IMR-90 (cell line): Measurements from ENCODE around the gene SLC12A7. TPM values are rescaled to one million over a fixed set of nuclear protein-coding genes. Genes with fewer than 3 reads are reported as not detected.

Experiments
- ATAC-seq: fragments of 200-7000 bp; cut with Tn5 transposase; 2 replicates; pipeline ENCODE4 v1.9.1; 2020; ENCODE audit warnings: low read depth, mild to moderate bottlenecking, moderate library complexity
- BruUV-seq: library from RNA; stranded (reverse); fragments of 400-500 nt; replicated peaks from 2 replicates; lab custom pipeline; 2021; lab: Mats Ljungman, UMichigan
- CTCF ChIA-PET: fragments of 300-600 bp; formaldehyde crosslinking; extraction: SDS; loops from one replicate; lab custom pipeline; 2021; ENCODE audit warnings: antibody characterized with exemption; lab: Yijun Ruan, JAX
- POLR2A ChIA-PET: fragments of 300-600 bp; sonication (Branson Sonifier 250); formaldehyde crosslinking; loops from one replicate; lab custom pipeline; 2022; ENCODE audit warnings: antibody characterized with exemption; ENCODE audit not compliant: unreplicated experiment; lab: Charles Lee
- DNase-seq: peaks from one replicate; pipeline ENCODE4 v3.0.0; 2013
- H2AFZ ChIP-seq: replicated peaks from 2 replicates; pipeline ENCODE3; 2013; ENCODE audit warnings: low read length, mild to moderate bottlenecking; ENCODE audit not compliant: poor library complexity
- H2AK5ac ChIP-seq: 2 replicates; pipeline ENCODE4 v1.6.1; 2013; ENCODE audit warnings: low read depth, low read length, inconsistent platforms
- H2AK9ac ChIP-seq: replicated peaks from 2 replicates; pipeline ENCODE3; 2013; ENCODE audit warnings: mild to moderate bottlenecking, low read depth, low read length, moderate library complexity; ENCODE audit not compliant: poor library complexity
- H2BK120ac ChIP-seq: 2 replicates; pipeline ENCODE4 v1.6.1; 2013; ENCODE audit warnings: low read depth, low read length, inconsistent platforms
- H2BK15ac ChIP-seq: 3 replicates; pipeline ENCODE4 v1.6.1; 2013; ENCODE audit warnings: low read depth, low read length, inconsistent platforms
- H2BK20ac ChIP-seq: 2 replicates; pipeline ENCODE4 v1.6.1; 2013; ENCODE audit warnings: low read depth, mild to moderate bottlenecking, inconsistent platforms, low read length, moderate library complexity
- H2BK5ac ChIP-seq: 2 replicates; pipeline ENCODE4 v1.6.1; 2013; ENCODE audit warnings: mild to moderate bottlenecking, low read depth, low read length, inconsistent platforms; ENCODE audit not compliant: poor library complexity, severe bottlenecking
- H3K14ac ChIP-seq: replicated peaks from 2 replicates; pipeline ENCODE4 v1.6.1; 2013; ENCODE audit warnings: low read depth, low read length, inconsistent platforms
- H3K18ac ChIP-seq: 2 replicates; pipeline ENCODE4 v1.6.1; 2013; ENCODE audit warnings: low read depth, low read length, control low read depth
- H3K23ac ChIP-seq: 2 replicates; pipeline ENCODE4 v1.6.1; 2013; ENCODE audit warnings: low read depth, low read length, inconsistent platforms
- H3K27ac ChIP-seq: 2 replicates; pipeline ENCODE4 v1.5.1; 2013; ENCODE audit warnings: mild to moderate bottlenecking, control low read depth, low read length; ENCODE audit not compliant: insufficient read depth
- H3K27me3 ChIP-seq: 2 replicates; pipeline ENCODE4 v1.6.1; 2013; ENCODE audit warnings: low read length; ENCODE audit not compliant: control insufficient read depth, insufficient read depth
- H3K36me3 ChIP-seq: 2 replicates; pipeline ENCODE4 v1.6.1; 2013; ENCODE audit warnings: low read length, mixed read lengths; ENCODE audit not compliant: control insufficient read depth, insufficient read depth
- H3K4ac ChIP-seq: 2 replicates; pipeline ENCODE4 v1.6.1; 2013; ENCODE audit warnings: low read depth, low read length, inconsistent platforms
- H3K4me1 ChIP-seq: 2 replicates; pipeline ENCODE4 v1.6.1; 2013; ENCODE audit warnings: low read length, mixed read lengths; ENCODE audit not compliant: control insufficient read depth, insufficient read depth
- H3K4me2 ChIP-seq: 2 replicates; pipeline ENCODE4 v1.6.1; 2013; ENCODE audit warnings: low read depth, mild to moderate bottlenecking, control low read depth, low read length, moderate library complexity
- H3K4me3 ChIP-seq: 2 replicates; pipeline ENCODE4 v1.5.1; 2013; ENCODE audit warnings: low read depth, mild to moderate bottlenecking, control low read depth, low read length, moderate library complexity; ENCODE audit not compliant: insufficient read depth
- H3K56ac ChIP-seq: 2 replicates; pipeline ENCODE4 v1.6.1; 2013; ENCODE audit warnings: low read length, inconsistent platforms; ENCODE audit not compliant: insufficient read depth; ENCODE audit errors: extremely low read depth
- H3K79me1 ChIP-seq, 2 experiments: 2 replicates each; pipeline ENCODE4 v1.6.1; 2013; ENCODE audit warnings: low read length in 2 of 2, inconsistent platforms in 1 of 2, low read depth in 1 of 2
- H3K9ac ChIP-seq: 2 replicates; pipeline ENCODE4 v1.6.1; 2013; ENCODE audit warnings: low read depth, low read length, control low read depth
- H3K9me1 ChIP-seq: 2 replicates; pipeline ENCODE4 v1.6.1; 2013; ENCODE audit warnings: low read length, inconsistent platforms; ENCODE audit not compliant: insufficient read depth
- H3K9me3 ChIP-seq: 2 replicates; pipeline ENCODE4 v1.6.1; 2013; ENCODE audit warnings: low read length; ENCODE audit not compliant: control insufficient read depth, insufficient read depth
- H4K20me1 ChIP-seq: 2 replicates; pipeline ENCODE4 v1.6.1; 2013; ENCODE audit warnings: low read length, inconsistent platforms; ENCODE audit not compliant: insufficient read depth
- H4K5ac ChIP-seq: 2 replicates; pipeline ENCODE4 v1.6.1; 2013; ENCODE audit warnings: mild to moderate bottlenecking, low read depth, low read length, control low read depth
- H4K8ac ChIP-seq, 2 experiments: 2 replicates each; pipeline ENCODE4 v1.6.1; 2013; ENCODE audit warnings: low read depth in 2 of 2, low read length in 2 of 2, control low read depth in 1 of 2, inconsistent platforms in 1 of 2
- H4K91ac ChIP-seq: 2 replicates; pipeline ENCODE4 v1.6.1; 2013; ENCODE audit warnings: low read depth, low read length, inconsistent platforms; ENCODE audit not compliant: insufficient read depth
- BHLHE40 ChIP-seq: fragments of 150-350 bp; IDR thresholded peaks from 2 replicates; pipeline ENCODE4 v1.6.1; 2016; ENCODE audit warnings: mild to moderate bottlenecking, low read depth, low read length
- CEBPB ChIP-seq: IDR thresholded peaks from 2 replicates; pipeline ENCODE4 v1.6.1; 2012; ENCODE audit warnings: low read depth, low read length, improper control_type of control experiment
- CHD1 ChIP-seq: IDR thresholded peaks from 2 replicates; pipeline ENCODE4 v1.6.1; 2012; ENCODE audit warnings: low read depth, low read length, improper control_type of control experiment
- FOS ChIP-seq: fragments of 150-350 bp; IDR thresholded peaks from 2 replicates; pipeline ENCODE4 v1.6.1; 2016; ENCODE audit warnings: low read depth, low read length
- MAFK ChIP-seq: IDR thresholded peaks from 2 replicates; pipeline ENCODE4 v1.6.1; 2012; ENCODE audit warnings: low read depth, low read length, improper control_type of control experiment
- MAZ ChIP-seq: IDR thresholded peaks from 2 replicates; pipeline ENCODE4 v1.6.1; 2012; ENCODE audit warnings: low read depth, mild to moderate bottlenecking, low read length, improper control_type of control experiment, moderate library complexity, borderline replicate concordance
- MXI1 ChIP-seq: IDR thresholded peaks from 2 replicates; pipeline ENCODE4 v1.6.1; 2012; ENCODE audit warnings: low read depth, mild to moderate bottlenecking, low read length, moderate library complexity, borderline replicate concordance
- NFE2L2 ChIP-seq: fragments of 150-350 bp; IDR thresholded peaks from 2 replicates; pipeline ENCODE4 v1.6.1; 2016; ENCODE audit warnings: low read depth, mild to moderate bottlenecking, low read length
- POLR2A ChIP-seq: IDR thresholded peaks from 2 replicates; pipeline ENCODE4 v1.6.1; 2012; ENCODE audit warnings: mild to moderate bottlenecking, low read depth, low read length
- RAD21 ChIP-seq: IDR thresholded peaks from 2 replicates; pipeline ENCODE4 v1.6.1; 2012; ENCODE audit warnings: low read length, improper control_type of control experiment
- RCOR1 ChIP-seq: IDR thresholded peaks from 2 replicates; pipeline ENCODE4 v1.6.1; 2012; ENCODE audit warnings: mild to moderate bottlenecking, low read length, improper control_type of control experiment; ENCODE audit not compliant: insufficient replicate concordance
- RFX5 ChIP-seq: IDR thresholded peaks from 2 replicates; pipeline ENCODE4 v1.8.0; 2012; ENCODE audit warnings: low read depth, mild to moderate bottlenecking, low read length, moderate library complexity
- SMC3 ChIP-seq: fragments of 150-350 bp; IDR thresholded peaks from 2 replicates; pipeline ENCODE4 v1.6.1; 2016; ENCODE audit warnings: low read depth, mild to moderate bottlenecking, antibody characterized with exemption, low read length, moderate library complexity
- WGBS, 2 experiments: methylation state at CpG; one replicate each; pipeline versions ENCODE4 v1.1.5 to v1.1.7; 2013; ENCODE audit warnings: missing lambda C conversion rate in 2 of 2; ENCODE audit not compliant: insufficient read length in 1 of 2; ENCODE audit errors: extremely low coverage in 2 of 2; 5-methylcytosine and 5-hydroxymethylcytosine counted together
- dilution Hi-C: fragments of 300-500 bp; cut with HindIII; formaldehyde crosslinking; loops from one replicate; pipeline ENCODE4 v1.14.3; 2018; ENCODE audit warnings: low sequenced_read_pairs; ENCODE audit not compliant: unreplicated experiment
- in situ Hi-C: fragments of 300-500 bp; cut with MboI; formaldehyde crosslinking; loops from 3 replicates; pipeline ENCODE4 v1.14.3; 2019; ENCODE audit warnings: low sequenced_read_pairs, inconsistent platforms, mixed read lengths
- intact Hi-C: fragments of 100-400 bp; cut with micrococcal nuclease; formaldehyde crosslinking; loops from 2 replicates; pipeline ENCODE4 v1.10.0; 2022
- polyA plus RNA-seq, 3 experiments: library from polyadenylated mRNA; depleted of rRNA; stranded (reverse); fragments of >200 nt; gene quantifications; 2 replicates each; pipeline ENCODE4 v1.2.3, GENCODE V29; 2012; ENCODE audit warnings: low replicate concordance in 1 of 3
- total RNA-seq: library from RNA; depleted of rRNA; stranded (reverse); fragments of >200 nt; gene quantifications from 2 replicates; pipeline ENCODE4 v1.2.3, GENCODE V29; 2012
- TF ChIP-seq, protein P1 (sequence below): fragments of 150-350 bp; IDR thresholded peaks from 2 replicates; pipeline ENCODE4 v1.6.1; 2017; ENCODE audit warnings: mild to moderate bottlenecking, antibody characterized with exemption, low read length, low read depth
- TF ChIP-seq, protein P2 (sequence below): fragments of 150-350 bp; IDR thresholded peaks from 2 replicates; pipeline ENCODE4 v1.6.1; 2016; ENCODE audit warnings: low read depth, mild to moderate bottlenecking, low read length, moderate library complexity, borderline replicate concordance
- TF ChIP-seq, protein P3 (sequence below): conservative IDR thresholded peaks from 2 replicates; pipeline ENCODE4 v1.5.1; 2012; ENCODE audit warnings: mild to moderate bottlenecking, low read depth, low read length, improper control_type of control experiment

Gene SLC12A7
- total and polyA plus RNA-seq, 2 of the 4 experiments (the other 2 are of a cell fraction): 3.0 to 6.1 TPM

DNA sequence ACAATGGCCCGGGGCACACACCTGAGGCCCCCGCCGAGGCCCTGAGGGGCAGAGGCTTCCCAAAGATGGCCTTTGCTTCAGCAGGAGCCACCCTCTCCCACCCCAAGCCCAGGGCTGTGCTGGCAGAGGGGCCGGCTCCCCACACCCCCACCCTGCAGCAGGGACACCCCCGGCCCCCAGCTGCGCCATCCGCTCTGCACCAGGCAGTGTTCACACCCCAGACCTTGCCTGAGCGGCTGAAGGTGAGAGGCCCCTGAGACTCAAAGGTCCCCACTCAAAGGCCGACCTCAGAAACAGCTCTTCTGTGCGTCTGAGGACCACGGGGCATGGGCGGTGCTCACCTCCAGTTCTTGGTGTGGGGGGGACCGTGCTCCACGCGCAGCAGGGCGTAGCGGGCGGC is 37.6 kb downstream of the SLC12A7 start:
- Histone ChIP-seq H3K9ac (no peak overlapping the region), H4K5ac (no peak overlapping the region), H2AK9ac (no peak overlapping the region), H3K56ac (no peak overlapping the region), H3K18ac (no peak overlapping the region), H3K14ac (no peak overlapping the region), H3K27ac (no peak overlapping the region), H2BK15ac (no peak overlapping the region), H3K4ac (no peak overlapping the region), H3K4me1 (no peaks in the 10 kb centered on the region), H2BK120ac (no peak overlapping the region), H3K4me3 (no peak overlapping the region), H2AK5ac (no peak overlapping the region), H3K27me3 (no peaks in the 10 kb centered on the region), H3K23ac (no peak overlapping the region), H3K79me1 (no peaks in the 10 kb centered on the region), H2BK20ac (no peak overlapping the region), H2BK5ac (no peak overlapping the region), H4K91ac (no peak overlapping the region), H3K4me2 (no peak overlapping the region), H3K9me1 (no peaks in the 10 kb centered on the region; the same call in 1 of the 2 replicates), H4K8ac (no peak overlapping the region), H3K9me3 (no peaks in the 10 kb centered on the region), H3K36me3 (peaks cover 22% of the 10 kb centered on the region; the same call in 1 of the 2 replicates), H4K20me1 (no peaks in the 10 kb centered on the region; the same call in 1 of the 2 replicates), H2AFZ (no peak overlapping the region)
- DNase-seq (no peak), ATAC-seq (no peak)
- BruUV-seq: no TSS peak
- WGBS, 2 experiments: 100% methylated on average over 1 of the region's 18 CpGs; no CpG with 5 or more reads in 1 of the 2 experiments
- intact Hi-C loops (no loop called here), dilution Hi-C loops (no loop called here), in situ Hi-C loops (no loop called here)
- TF ChIP-seq BHLHE40: no peak
- no peak for TF ChIP-seq CEBPB
- TF ChIP-seq, protein P1, sequence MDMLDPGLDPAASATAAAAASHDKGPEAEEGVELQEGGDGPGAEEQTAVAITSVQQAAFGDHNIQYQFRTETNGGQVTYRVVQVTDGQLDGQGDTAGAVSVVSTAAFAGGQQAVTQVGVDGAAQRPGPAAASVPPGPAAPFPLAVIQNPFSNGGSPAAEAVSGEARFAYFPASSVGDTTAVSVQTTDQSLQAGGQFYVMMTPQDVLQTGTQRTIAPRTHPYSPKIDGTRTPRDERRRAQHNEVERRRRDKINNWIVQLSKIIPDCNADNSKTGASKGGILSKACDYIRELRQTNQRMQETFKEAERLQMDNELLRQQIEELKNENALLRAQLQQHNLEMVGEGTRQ: no peak
- TF ChIP-seq, protein P2, sequence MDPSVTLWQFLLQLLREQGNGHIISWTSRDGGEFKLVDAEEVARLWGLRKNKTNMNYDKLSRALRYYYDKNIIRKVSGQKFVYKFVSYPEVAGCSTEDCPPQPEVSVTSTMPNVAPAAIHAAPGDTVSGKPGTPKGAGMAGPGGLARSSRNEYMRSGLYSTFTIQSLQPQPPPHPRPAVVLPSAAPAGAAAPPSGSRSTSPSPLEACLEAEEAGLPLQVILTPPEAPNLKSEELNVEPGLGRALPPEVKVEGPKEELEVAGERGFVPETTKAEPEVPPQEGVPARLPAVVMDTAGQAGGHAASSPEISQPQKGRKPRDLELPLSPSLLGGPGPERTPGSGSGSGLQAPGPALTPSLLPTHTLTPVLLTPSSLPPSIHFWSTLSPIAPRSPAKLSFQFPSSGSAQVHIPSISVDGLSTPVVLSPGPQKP: no peak
- no peak for TF ChIP-seq RFX5
- no peak for TF ChIP-seq MAZ
- no peak for TF ChIP-seq SMC3
- no peak for TF ChIP-seq MAFK
- TF ChIP-seq NFE2L2: no peak
- TF ChIP-seq, protein P3, sequence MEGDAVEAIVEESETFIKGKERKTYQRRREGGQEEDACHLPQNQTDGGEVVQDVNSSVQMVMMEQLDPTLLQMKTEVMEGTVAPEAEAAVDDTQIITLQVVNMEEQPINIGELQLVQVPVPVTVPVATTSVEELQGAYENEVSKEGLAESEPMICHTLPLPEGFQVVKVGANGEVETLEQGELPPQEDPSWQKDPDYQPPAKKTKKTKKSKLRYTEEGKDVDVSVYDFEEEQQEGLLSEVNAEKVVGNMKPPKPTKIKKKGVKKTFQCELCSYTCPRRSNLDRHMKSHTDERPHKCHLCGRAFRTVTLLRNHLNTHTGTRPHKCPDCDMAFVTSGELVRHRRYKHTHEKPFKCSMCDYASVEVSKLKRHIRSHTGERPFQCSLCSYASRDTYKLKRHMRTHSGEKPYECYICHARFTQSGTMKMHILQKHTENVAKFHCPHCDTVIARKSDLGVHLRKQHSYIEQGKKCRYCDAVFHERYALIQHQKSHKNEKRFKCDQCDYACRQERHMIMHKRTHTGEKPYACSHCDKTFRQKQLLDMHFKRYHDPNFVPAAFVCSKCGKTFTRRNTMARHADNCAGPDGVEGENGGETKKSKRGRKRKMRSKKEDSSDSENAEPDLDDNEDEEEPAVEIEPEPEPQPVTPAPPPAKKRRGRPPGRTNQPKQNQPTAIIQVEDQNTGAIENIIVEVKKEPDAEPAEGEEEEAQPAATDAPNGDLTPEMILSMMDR: no peak
- TF ChIP-seq MXI1: no peak
- TF ChIP-seq POLR2A: no peak
- no peak for TF ChIP-seq FOS
- TF ChIP-seq RAD21: no peak
- TF ChIP-seq RCOR1: no peak
- no peak for TF ChIP-seq CHD1
- CTCF ChIA-PET: no interaction called here
- POLR2A ChIA-PET: no interaction called here
